Osteoblast (primary cell): ENCODE data around the gene TRIM45. TPM values are rescaled to one million over a fixed set of nuclear protein-coding genes. Genes with fewer than 3 reads are reported as not detected.

Source experiments
- DNase-seq: peaks from one replicate; pipeline ENCODE4 v3.0.0; 2011; ENCODE audit warnings: low spot score, mixed read lengths; ENCODE audit not compliant: insufficient read length; ENCODE audit errors: missing footprints
- H2AFZ ChIP-seq: 2 replicates; pipeline ENCODE4 v1.6.0; 2011; ENCODE audit warnings: mild to moderate bottlenecking, low read length
- H3K27ac ChIP-seq: 2 replicates; pipeline ENCODE4 v1.5.1; 2011; ENCODE audit warnings: mild to moderate bottlenecking, low read depth, low read length, moderate library complexity
- H3K27me3 ChIP-seq: 2 replicates; pipeline ENCODE4 v1.6.0; 2012; ENCODE audit warnings: mild to moderate bottlenecking, control low read depth, inconsistent platforms, low read length, moderate library complexity; ENCODE audit not compliant: insufficient read depth
- H3K36me3 ChIP-seq: 2 replicates; pipeline ENCODE4 v1.5.1; 2011; ENCODE audit warnings: mild to moderate bottlenecking, low read length, control low read depth, moderate library complexity; ENCODE audit not compliant: insufficient read depth
- H3K4me1 ChIP-seq: 2 replicates; pipeline ENCODE4 v1.5.1; 2011; ENCODE audit warnings: mild to moderate bottlenecking, low read length, control low read depth, moderate library complexity; ENCODE audit not compliant: insufficient read depth
- H3K4me2 ChIP-seq: 2 replicates; pipeline ENCODE4 v1.6.0; 2011; ENCODE audit warnings: mild to moderate bottlenecking, low read length; ENCODE audit not compliant: insufficient read depth
- H3K4me3 ChIP-seq: fragments of 200-600 bp; sonication (generic); 3 replicates; pipeline ENCODE4 v1.5.1; 2012; ENCODE audit warnings: mild to moderate bottlenecking, low read length, inconsistent platforms; ENCODE audit not compliant: insufficient read depth
- H3K79me2 ChIP-seq: 2 replicates; pipeline ENCODE4 v1.6.0; 2012; ENCODE audit warnings: mild to moderate bottlenecking, low read length, control low read depth, inconsistent platforms; ENCODE audit not compliant: insufficient read depth
- H3K9me3 ChIP-seq: 2 replicates; pipeline ENCODE4 v1.5.1; 2011; ENCODE audit warnings: low read depth, low read length, control low read depth
- H4K20me1 ChIP-seq: 2 replicates; pipeline ENCODE4 v1.6.0; 2012; ENCODE audit warnings: mild to moderate bottlenecking, low read length, control low read depth; ENCODE audit not compliant: insufficient read depth
- CTCF ChIP-seq: IDR thresholded peaks from 2 replicates; pipeline ENCODE4 v1.5.1; 2011; ENCODE audit warnings: mild to moderate bottlenecking, low read depth, low read length, moderate library complexity; ENCODE audit errors: extremely low read depth
- total RNA-seq: library from RNA; depleted of rRNA; stranded (reverse); fragments of >200 nt; gene quantifications from 2 replicates; pipeline ENCODE4 v1.2.3, GENCODE V29; 2012

TRIM45 gene
- total RNA-seq, 1 donor = 1.4 TPM

GRCh38 chr1:117138561-117138960 lies 17.0 kb upstream of the TRIM45 start:
- peaks cover 10% of the 10 kb centered on the region for H3K4me1 ChIP-seq
- H3K27me3 ChIP-seq = no peaks in the 10 kb centered on the region
- DNase-seq = no peak
- H4K20me1 ChIP-seq = no peaks in the 10 kb centered on the region
- H2AFZ ChIP-seq = no peak overlapping the region
- no peak overlapping the region for H3K4me3 ChIP-seq
- H3K9me3 ChIP-seq = no peaks in the 10 kb centered on the region
- no peak for TF ChIP-seq CTCF
- H3K4me2 ChIP-seq = no peak overlapping the region
- H3K79me2 ChIP-seq = no peaks in the 10 kb centered on the region
- no peaks in the 10 kb centered on the region for H3K36me3 ChIP-seq
- H3K27ac ChIP-seq = no peak overlapping the region

GRCh38 chr1:117138106-117138505 lies 16.6 kb upstream of the TRIM45 start:
- Histone ChIP-seq H3K4me3 (no peak overlapping the region), H3K4me2 (no peak overlapping the region), H3K79me2 (no peaks in the 10 kb centered on the region), H3K27me3 (no peaks in the 10 kb centered on the region), H3K9me3 (no peaks in the 10 kb centered on the region), H3K4me1 (peaks cover 9% of the 10 kb centered on the region), H2AFZ (no peak overlapping the region), H3K27ac (no peak overlapping the region), H4K20me1 (no peaks in the 10 kb centered on the region), H3K36me3 (no peaks in the 10 kb centered on the region)
- DNase-seq = no peak
- no peak for TF ChIP-seq CTCF

- Histone ChIP-seq H3K27me3 (no peaks in the 10 kb centered on the region), H3K4me1 (peaks cover 4% of the 10 kb centered on the region), H3K27ac (no peak overlapping the region), H2AFZ (no peak overlapping the region), H3K36me3 (no peaks in the 10 kb centered on the region), H3K4me3 (no peak overlapping the region), H3K79me2 (no peaks in the 10 kb centered on the region), H3K9me3 (no peaks in the 10 kb centered on the region), H4K20me1 (no peaks in the 10 kb centered on the region), H3K4me2 (no peak overlapping the region)
- DNase-seq = no peak
- no peak for TF ChIP-seq CTCF
Observed at GRCh38 chr1:117137281-117137855, 15.8 kb upstream of the TRIM45 start.

- H3K36me3 ChIP-seq = no peaks in the 10 kb centered on the region
- DNase-seq = no peak
- no peak for TF ChIP-seq CTCF
- no peak overlapping the region for H3K4me2 ChIP-seq
- H3K4me3 ChIP-seq = no peak overlapping the region
- H2AFZ ChIP-seq = no peak overlapping the region
- H3K9me3 ChIP-seq = no peaks in the 10 kb centered on the region
- no peak overlapping the region for H3K27ac ChIP-seq
- H3K4me1 ChIP-seq = no peaks in the 10 kb centered on the region
- H3K79me2 ChIP-seq = no peaks in the 10 kb centered on the region
- H3K27me3 ChIP-seq = no peaks in the 10 kb centered on the region
- no peaks in the 10 kb centered on the region for H4K20me1 ChIP-seq
Observed at GRCh38 chr1:117136749-117137148, 15.2 kb upstream of the TRIM45 start.
